Spleen (tissue), 11 donors: Measurements from ENCODE around the gene FREM3. TPM values are rescaled to one million over a fixed set of nuclear protein-coding genes. Genes with fewer than 3 reads are reported as not detected.

Experiments
- DNase-seq: peaks from one replicate; pipeline ENCODE4 v3.0.0-alpha.2; 2020
- H3K27ac ChIP-seq, 8 donors: fragments of 200-600 bp; sonication (generic) in 7 of 8; 1 replicate in 4 of 8; 2 replicates in 4 of 8; pipeline versions ENCODE4 v1.5.0 to v1.8.0; 2016 to 2021; ENCODE audit warnings: inconsistent platforms in 4 of 8, mild to moderate bottlenecking in 4 of 8, moderate library complexity in 1 of 8
- H3K27me3 ChIP-seq, 7 donors: fragments of 200-600 bp; sonication (generic) in 6 of 7; replicated peaks in 1 of 7; 1 replicate in 4 of 7; 2 replicates in 3 of 7; pipeline versions ENCODE4 v1.5.0 to v1.8.0; 2016 to 2021; ENCODE audit warnings: inconsistent platforms in 3 of 7, mild to moderate bottlenecking in 1 of 7
- H3K36me3 ChIP-seq, 6 donors: fragments of 200-600 bp; sonication (generic) in 5 of 6; 1 replicate in 4 of 6; 2 replicates in 2 of 6; pipeline versions ENCODE4 v1.5.0 to v1.8.0; 2016 to 2021; ENCODE audit warnings: inconsistent platforms in 2 of 6
- H3K4me1 ChIP-seq, 6 donors: fragments of 200-600 bp; sonication (generic) in 5 of 6; 1 replicate in 3 of 6; 2 replicates in 3 of 6; pipeline versions ENCODE4 v1.5.0 to v1.8.0; 2016 to 2021; ENCODE audit warnings: inconsistent platforms in 3 of 6
- H3K4me3 ChIP-seq, 8 donors: fragments of 200-600 bp; sonication (generic) in 7 of 8; 1 replicate in 4 of 8; 2 replicates in 4 of 8; pipeline versions ENCODE4 v1.5.0 to v1.8.0; 2016 to 2021; ENCODE audit warnings: inconsistent platforms in 4 of 8, mild to moderate bottlenecking in 4 of 8, moderate library complexity in 2 of 8
- H3K9me3 ChIP-seq, 8 donors: fragments of 200-600 bp; sonication (generic) in 7 of 8; 1 replicate in 4 of 8; 2 replicates in 4 of 8; pipeline versions ENCODE4 v1.5.0 to v1.8.0; 2016 to 2021; ENCODE audit warnings: inconsistent platforms in 4 of 8
- POLR2A ChIP-seq, 3 donors: fragments of 450-650 bp; IDR thresholded peaks; one replicate each; pipeline ENCODE4 v1.5.1; 2017; ENCODE audit warnings: antibody characterized with exemption in 3 of 3, mild to moderate bottlenecking in 1 of 3
- POLR2AphosphoS5 ChIP-seq, 3 donors: sonication (generic); formaldehyde crosslinking; IDR thresholded peaks; one replicate each; pipeline ENCODE4 v1.5.1; 2017; ENCODE audit warnings: antibody characterized with exemption in 3 of 3
- WGBS, 5 donors: extraction: QIAGEN DNeasy Blood & Tissue Kit in 3 of 5; methylation state at CpG; one replicate each; pipeline versions ENCODE4 v1.1.5 to v1.1.7; 2013 to 2018; 5-methylcytosine and 5-hydroxymethylcytosine counted together
- intact Hi-C: fragments of 100-400 bp; cut with DNase I; formaldehyde crosslinking; loops from one replicate; pipeline ENCODE4 v1.15.0; 2023; ENCODE audit warnings: low total_unique reads
- polyA plus RNA-seq, 3 donors: library from polyadenylated mRNA; stranded (reverse); fragments of 200-250 nt; gene quantifications; one replicate each; pipeline ENCODE4 v1.2.1, GENCODE V29; 2013
- total RNA-seq, 7 donors: library from RNA; depleted of rRNA in 3 of 7; stranded (reverse); fragments of >200 nt in 3 of 7; fragmentation: NEBNext Ultra II Directional in 4 of 7; extraction: Animal tissue kit (Norgen Biotek cat#: 25700) in 4 of 7; gene quantifications; one replicate each; pipeline versions ENCODE4 v1.1.0 to v1.2.1, GENCODE V29; 2016 to 2021
- TF ChIP-seq, protein P1 (sequence below), 11 experiments: fragments of 200-600 bp in 7 of 11; fragments of 450-650 bp in 4 of 11; sonication (generic) in 4 of 11; IDR thresholded peaks in 8 of 11; conservative IDR thresholded peaks in 3 of 11; 1 replicate in 7 of 11; 2 replicates in 4 of 11; pipeline versions ENCODE4 v1.4.0 to v1.8.0; 2016 to 2021; ENCODE audit warnings: antibody characterized with exemption in 11 of 11, inconsistent platforms in 4 of 11, mild to moderate bottlenecking in 1 of 11
- donor health status: healthy with polysubstance abuse.
- donor health status: DM: no; HTN: no; CAD: no; lungs with moderate emphysema.
- donor health status: DM: no; HTN: no; CAD: no.
- donor health status: Bipolar disorder and iron deficiency.
- donor health status: healthy.
- donor health status: DM: no; HTN: no; CAD: no.
- donor health status: DM: yes; HTN: yes; CAD: no.

The FREM3 gene
- total and polyA plus RNA-seq, 10 donors, result not detected

DNA sequence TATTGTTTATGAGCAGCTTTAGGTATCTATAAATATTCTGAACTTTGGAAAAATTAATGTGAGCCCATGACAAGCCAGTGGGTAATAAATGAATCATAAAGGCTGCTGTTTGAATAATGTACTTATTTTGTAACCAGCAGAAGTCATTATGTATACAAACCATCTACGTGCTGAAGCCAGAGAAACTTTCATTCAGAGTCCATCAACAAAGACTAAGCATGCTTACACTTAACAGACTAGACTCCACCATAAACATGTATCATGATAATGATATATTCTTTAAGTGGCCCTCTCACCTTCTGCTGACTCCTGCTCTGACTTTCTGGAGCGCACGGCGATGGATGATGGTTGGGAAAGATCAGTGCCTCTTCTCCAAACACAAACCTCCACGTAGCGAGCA, 114.9 kb downstream of the FREM3 start:
- H3K27me3 ChIP-seq, result no peaks in the 10 kb centered on the region
- DNase-seq, result no peak
- peaks cover 0 to 22% (median 12%) of the 10 kb centered on the region in 8 donors for H3K9me3 ChIP-seq
- H3K4me3 ChIP-seq, result no peak overlapping the region
- H3K4me1 ChIP-seq, result no peaks in the 10 kb centered on the region
- intact Hi-C loops, result no loop called here
- WGBS, 5 donors, result 87 to 94% (median 89%) methylated on average over 6 of the region's 6 CpGs
- H3K27ac ChIP-seq, result no peak overlapping the region
- H3K36me3 ChIP-seq, result no peaks in the 10 kb centered on the region
- TF ChIP-seq, protein P1, sequence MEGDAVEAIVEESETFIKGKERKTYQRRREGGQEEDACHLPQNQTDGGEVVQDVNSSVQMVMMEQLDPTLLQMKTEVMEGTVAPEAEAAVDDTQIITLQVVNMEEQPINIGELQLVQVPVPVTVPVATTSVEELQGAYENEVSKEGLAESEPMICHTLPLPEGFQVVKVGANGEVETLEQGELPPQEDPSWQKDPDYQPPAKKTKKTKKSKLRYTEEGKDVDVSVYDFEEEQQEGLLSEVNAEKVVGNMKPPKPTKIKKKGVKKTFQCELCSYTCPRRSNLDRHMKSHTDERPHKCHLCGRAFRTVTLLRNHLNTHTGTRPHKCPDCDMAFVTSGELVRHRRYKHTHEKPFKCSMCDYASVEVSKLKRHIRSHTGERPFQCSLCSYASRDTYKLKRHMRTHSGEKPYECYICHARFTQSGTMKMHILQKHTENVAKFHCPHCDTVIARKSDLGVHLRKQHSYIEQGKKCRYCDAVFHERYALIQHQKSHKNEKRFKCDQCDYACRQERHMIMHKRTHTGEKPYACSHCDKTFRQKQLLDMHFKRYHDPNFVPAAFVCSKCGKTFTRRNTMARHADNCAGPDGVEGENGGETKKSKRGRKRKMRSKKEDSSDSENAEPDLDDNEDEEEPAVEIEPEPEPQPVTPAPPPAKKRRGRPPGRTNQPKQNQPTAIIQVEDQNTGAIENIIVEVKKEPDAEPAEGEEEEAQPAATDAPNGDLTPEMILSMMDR (IDR thresholded peaks at IDR 0.05 in 8 of 11, conservative IDR thresholded peaks at IDR 0.05 in 3 of 11), result no peak
- TF ChIP-seq POLR2A (IDR thresholded peaks at IDR 0.05), result no peak
- TF ChIP-seq POLR2AphosphoS5 (IDR thresholded peaks at IDR 0.05), result no peak

DNA sequence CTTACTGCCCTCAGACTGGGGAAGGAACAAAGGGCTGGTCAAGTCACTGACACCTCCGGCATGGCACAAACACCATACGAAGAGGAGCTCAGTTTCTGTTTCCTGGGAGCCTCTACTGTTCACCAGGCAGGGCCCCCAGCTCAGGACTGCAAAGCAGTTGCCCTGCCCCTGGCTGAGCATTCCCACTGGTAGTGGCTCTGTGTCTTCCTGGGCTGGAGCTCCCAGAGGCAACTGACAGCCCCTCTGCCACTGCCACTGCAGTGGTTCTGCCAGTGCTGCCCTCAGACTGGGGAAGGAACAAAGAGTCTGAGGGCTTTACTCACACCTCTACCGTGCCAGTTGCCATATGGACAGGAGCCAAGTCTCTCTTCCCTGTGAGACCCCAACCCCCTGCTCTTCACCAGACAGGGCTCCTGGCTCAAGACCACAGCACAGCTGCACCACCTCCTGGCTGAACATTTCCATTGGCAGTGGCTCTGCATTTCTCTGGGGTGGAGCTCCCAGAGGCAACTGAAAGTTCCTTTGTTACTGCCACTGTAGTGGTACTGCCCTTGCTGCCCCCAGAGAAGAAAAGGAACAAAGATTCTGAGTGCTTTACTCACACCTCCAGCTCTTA, 119.0 kb downstream of the FREM3 start:
- no peak for DNase-seq
- no peaks in the 10 kb centered on the region for H3K36me3 ChIP-seq
- intact Hi-C loops, result no loop called here
- TF ChIP-seq POLR2AphosphoS5 (IDR thresholded peaks at IDR 0.05) (no peak), POLR2A (IDR thresholded peaks at IDR 0.05) (no peak)
- TF ChIP-seq, protein P1 (IDR thresholded peaks at IDR 0.05 in 8 of 11, conservative IDR thresholded peaks at IDR 0.05 in 3 of 11), result no peak
- H3K9me3 ChIP-seq, result peaks cover 0 to 22% (median 12%) of the 10 kb centered on the region in 8 donors
- no peaks in the 10 kb centered on the region for H3K4me1 ChIP-seq
- WGBS, 5 donors, result 72 to 88% (median 82%) methylated on average over 3 of the region's 3 CpGs
- no peaks in the 10 kb centered on the region for H3K27me3 ChIP-seq
- no peak overlapping the region for H3K27ac ChIP-seq
- no peak overlapping the region for H3K4me3 ChIP-seq

DNA sequence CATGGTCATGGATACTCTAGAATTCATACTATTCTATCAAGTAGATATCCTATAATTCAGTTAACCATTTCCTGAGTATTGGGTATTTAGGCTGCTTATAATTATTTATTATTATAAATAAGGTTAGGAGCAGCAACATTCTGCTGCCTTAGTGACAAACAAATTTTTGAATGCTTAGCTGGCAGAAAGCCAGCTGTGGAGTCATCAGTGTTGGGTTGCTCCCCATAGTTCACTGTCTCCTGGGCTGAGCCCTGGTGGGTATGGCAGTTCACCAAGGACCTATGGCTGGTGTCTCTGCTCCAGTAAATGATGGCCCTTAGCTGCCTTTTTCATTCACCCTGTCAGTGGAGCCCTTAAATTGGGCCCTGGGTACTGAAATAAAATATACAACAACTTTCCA, 125.1 kb downstream of the FREM3 start:
- no peak for DNase-seq
- H3K4me3 ChIP-seq, result no peak overlapping the region
- no peaks in the 10 kb centered on the region for H3K27me3 ChIP-seq
- H3K9me3 ChIP-seq, result no peaks in the 10 kb centered on the region
- intact Hi-C loops, result no loop called here
- no peaks in the 10 kb centered on the region for H3K4me1 ChIP-seq
- no peak overlapping the region for H3K27ac ChIP-seq
- no peaks in the 10 kb centered on the region for H3K36me3 ChIP-seq
- TF ChIP-seq, protein P1 (IDR thresholded peaks at IDR 0.05 in 8 of 11, conservative IDR thresholded peaks at IDR 0.05 in 3 of 11), result no peak
- no peak for TF ChIP-seq POLR2A (IDR thresholded peaks at IDR 0.05)
- no peak for TF ChIP-seq POLR2AphosphoS5 (IDR thresholded peaks at IDR 0.05)

DNA sequence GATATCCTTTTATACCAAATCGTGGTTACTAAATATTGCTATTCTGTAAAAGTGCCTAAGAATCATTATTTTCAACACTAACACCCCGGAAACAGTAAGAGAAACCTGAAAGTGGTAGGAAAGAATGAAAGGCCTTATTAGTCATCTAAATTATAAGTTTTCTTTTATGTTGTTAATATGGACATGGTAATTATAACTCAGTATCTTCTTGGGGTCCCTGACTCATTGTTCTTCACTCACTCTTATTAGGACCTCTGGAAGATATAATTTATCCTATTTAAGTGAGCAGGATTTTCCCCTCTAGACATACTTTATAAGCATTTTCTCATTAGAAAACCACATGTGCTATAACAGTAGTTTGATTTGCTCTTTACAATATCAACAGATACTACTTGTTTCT, 136.0 kb downstream of the FREM3 start:
- intact Hi-C loops, result no loop called here
- Histone ChIP-seq H3K36me3 (no peaks in the 10 kb centered on the region), H3K4me3 (no peak overlapping the region), H3K27ac (no peak overlapping the region), H3K9me3 (no peaks in the 10 kb centered on the region), H3K4me1 (peaks cover 0 to 9% (median 3%) of the 10 kb centered on the region in 6 donors), H3K27me3 (no peaks in the 10 kb centered on the region)
- no peak for DNase-seq
- 83 to 94% (median 89%) methylated on average over 2 of the region's 2 CpGs for WGBS, 5 donors
- TF ChIP-seq, protein P1 (IDR thresholded peaks at IDR 0.05 in 8 of 11, conservative IDR thresholded peaks at IDR 0.05 in 3 of 11), result no peak
- TF ChIP-seq POLR2A (IDR thresholded peaks at IDR 0.05), result no peak
